AG04450 (cell line): ENCODE results near the gene GPR161. TPM values are rescaled to one million over a fixed set of nuclear protein-coding genes. Genes with fewer than 3 reads are reported as not detected.
A peak's percentile ranks its signal among the peaks of the same experiment; 100 is the strongest.

Experiments
- CTCF ChIA-PET: fragments of 300-600, 350-600 bp; formaldehyde crosslinking; extraction: SDS; loops from one replicate; lab custom pipeline; 2022; ENCODE audit warnings: antibody characterized with exemption, inconsistent platforms; lab: Charles Lee
- POLR2A ChIA-PET: fragments of 350-600 bp; formaldehyde crosslinking; extraction: SDS; loops from one replicate; lab custom pipeline; 2021; ENCODE audit warnings: antibody characterized with exemption, inconsistent platforms; lab: Yijun Ruan, JAX
- DNase-seq: peaks from one replicate; pipeline ENCODE4 v3.0.0-alpha.2; 2011; ENCODE audit warnings: low read depth, low spot score
- H3K27ac ChIP-seq: one replicate; pipeline ENCODE4 v1.5.1; 2012; ENCODE audit warnings: low read depth, low read length, control low read depth
- H3K27me3 ChIP-seq: one replicate; pipeline ENCODE4 v1.6.0; 2012; ENCODE audit warnings: low read length; ENCODE audit not compliant: control insufficient read depth, insufficient read depth
- H3K4me3 ChIP-seq: 2 replicates; pipeline ENCODE4 v1.5.1; 2011; ENCODE audit warnings: mild to moderate bottlenecking, low read depth, low read length, control low read depth
- H3K9me3 ChIP-seq: 2 replicates; pipeline ENCODE4 v1.5.1; 2012; ENCODE audit warnings: low read length; ENCODE audit not compliant: control insufficient read depth, insufficient read depth
- CTCF ChIP-seq: IDR thresholded peaks from 2 replicates; pipeline ENCODE4 v1.5.1; 2011; ENCODE audit warnings: low read depth, low read length, control low read depth, inconsistent platforms
- polyA plus RNA-seq: library from polyadenylated mRNA; depleted of rRNA; stranded (reverse); fragments of >200 nt; gene quantifications from 2 replicates; pipeline ENCODE4 v1.2.3, GENCODE V29; 2011

The GPR161 gene
- polyA plus RNA-seq, 1 experiment, result 14.1 TPM

- ChIA-PET CTCF (interaction anchor here (1.1 to 1.2 kb wide), 2 partner anchors 93 to 98 kb away, joined by 3 read pairs; no protein-coding TSS in a partner anchor), POLR2A (no interaction called here)
- H3K27me3 ChIP-seq, result no peaks in the 10 kb centered on the region
- TF ChIP-seq CTCF, result peak; percentile 64
- peak; percentile 98 for DNase-seq
- peak within 1 kb of the TSS; percentile 87 for H3K27ac ChIP-seq
- H3K4me3 ChIP-seq, result peak within 1 kb of the TSS; percentile 93
- H3K9me3 ChIP-seq, result no peaks in the 10 kb centered on the region; the same call in 1 of the 2 replicates
Observed at GRCh38 chr1:168178638-168179437, 42.1 kb upstream of the GPR161 start, which contains the start of gene TIPRL. TSS of gene TIPRL (plus strand) at chr1:168178962. CDS start at chr1:168179078, 116 bp downstream.

- TF ChIP-seq CTCF, result no peak
- Histone ChIP-seq H3K27me3 (no peaks in the 10 kb centered on the region), H3K27ac (peak overlapping the region; percentile 85), H3K4me3 (peak overlapping the region; percentile 39), H3K9me3 (no peaks in the 10 kb centered on the region; the same call in 1 of the 2 replicates)
- no peak for DNase-seq
- CTCF ChIA-PET, result interaction anchor here (0.5 to 0.9 kb wide), 3 partner anchors 33 to 1133 kb away, joined by 3 to 4 read pairs (median 3); no protein-coding TSS in a partner anchor
- POLR2A ChIA-PET, result no interaction called here
Observed at GRCh38 chr1:168178227-168178637, 41.5 kb upstream of the GPR161 start.

- Histone ChIP-seq H3K27me3 (no peaks in the 10 kb centered on the region), H3K27ac (no peak overlapping the region), H3K4me3 (no peak overlapping the region), H3K9me3 (no peaks in the 10 kb centered on the region)
- no peak for DNase-seq
- no peak for TF ChIP-seq CTCF
- POLR2A ChIA-PET, result no interaction called here
- CTCF ChIA-PET, result interaction anchor here (1.0 kb wide), 1 partner anchor 27 kb away, joined by 5 read pairs; no protein-coding TSS in a partner anchor
Observed at GRCh38 chr1:168172250-168172915, 35.7 kb upstream of the GPR161 start.

- H3K4me3 ChIP-seq, result no peak overlapping the region
- CTCF ChIA-PET, result interaction anchor here (1.2 kb wide), 1 partner anchor 25 kb away, joined by 4 read pairs; no protein-coding TSS in a partner anchor
- no peak for DNase-seq
- POLR2A ChIA-PET, result no interaction called here
- no peaks in the 10 kb centered on the region for H3K27me3 ChIP-seq
- TF ChIP-seq CTCF, result no peak
- no peaks in the 10 kb centered on the region for H3K9me3 ChIP-seq
- no peak overlapping the region for H3K27ac ChIP-seq
Observed at GRCh38 chr1:168170564-168171508, 34.1 kb upstream of the GPR161 start.
